Liver (tissue), 9 donors: ENCODE data around the gene CREB3L2. TPM values are rescaled to one million over a fixed set of nuclear protein-coding genes. Genes with fewer than 3 reads are reported as not detected.

Source experiments
- DNase-seq: peaks from one replicate; pipeline ENCODE4 v3.0.0-alpha.2; 2017; ENCODE audit warnings: low spot score
- H3K27ac ChIP-seq, 2 donors: one replicate each; pipeline ENCODE4 v1.7.0; 2013; ENCODE audit warnings: inconsistent platforms in 2 of 2, low read length in 2 of 2, control low read depth in 1 of 2, low read depth in 1 of 2, mild to moderate bottlenecking in 1 of 2
- H3K27me3 ChIP-seq, 4 donors: one replicate each; pipeline versions ENCODE4 v1.6.1 to v1.7.0; 2013; ENCODE audit warnings: low read length in 3 of 4, inconsistent platforms in 1 of 4, mild to moderate bottlenecking in 1 of 4, moderate library complexity in 1 of 4; ENCODE audit not compliant: control insufficient read depth in 4 of 4, insufficient read depth in 4 of 4
- H3K36me3 ChIP-seq, 4 donors: one replicate each; pipeline versions ENCODE4 v1.6.1 to v1.7.0; 2013; ENCODE audit warnings: low read length in 3 of 4, mild to moderate bottlenecking in 3 of 4, low read depth in 1 of 4, moderate library complexity in 1 of 4; ENCODE audit not compliant: control insufficient read depth in 4 of 4, insufficient read depth in 3 of 4
- H3K4me1 ChIP-seq, 4 donors: one replicate each; pipeline versions ENCODE4 v1.6.1 to v1.7.0; 2013; ENCODE audit warnings: low read length in 3 of 4, mild to moderate bottlenecking in 3 of 4, moderate library complexity in 1 of 4; ENCODE audit not compliant: control insufficient read depth in 4 of 4, insufficient read depth in 4 of 4
- H3K4me3 ChIP-seq, 3 donors: one replicate each; pipeline versions ENCODE4 v1.6.1 to v1.7.0; 2013; ENCODE audit warnings: low read length in 3 of 3, control low read depth in 1 of 3, low read depth in 1 of 3, mild to moderate bottlenecking in 1 of 3
- H3K9ac ChIP-seq, 2 donors: one replicate each; pipeline ENCODE4 v1.7.0; 2013; ENCODE audit warnings: low read length in 2 of 2, mild to moderate bottlenecking in 2 of 2, moderate library complexity in 2 of 2, control low read depth in 1 of 2, low read depth in 1 of 2
- H3K9me3 ChIP-seq, 4 donors: one replicate each; pipeline versions ENCODE4 v1.6.1 to v1.7.0; 2013; ENCODE audit warnings: low read length in 3 of 4; ENCODE audit not compliant: control insufficient read depth in 4 of 4
- EGR1 ChIP-seq, 2 donors: IDR thresholded peaks; 2 replicates each; pipeline ENCODE4 v1.6.1; 2016 to 2018; ENCODE audit warnings: antibody characterized with exemption in 2 of 2, low read depth in 2 of 2
- FOXA1 ChIP-seq: IDR thresholded peaks from 2 replicates; pipeline ENCODE4 v1.6.1; 2016; ENCODE audit warnings: antibody characterized with exemption
- FOXA2 ChIP-seq: IDR thresholded peaks from 2 replicates; pipeline ENCODE4 v1.6.1; 2016; ENCODE audit warnings: antibody characterized with exemption
- GABPA ChIP-seq, 2 donors: IDR thresholded peaks in 1 of 2; conservative IDR thresholded peaks in 1 of 2; 2 replicates each; pipeline ENCODE4 v1.6.1; 2016; ENCODE audit warnings: antibody characterized with exemption in 2 of 2, mild to moderate bottlenecking in 1 of 2, moderate library complexity in 1 of 2
- HNF4A ChIP-seq, 2 donors: conservative IDR thresholded peaks; 2 replicates each; pipeline ENCODE4 v1.6.1; 2016; ENCODE audit warnings: antibody characterized with exemption in 2 of 2, mild to moderate bottlenecking in 2 of 2
- HNF4G ChIP-seq: IDR thresholded peaks from 2 replicates; pipeline ENCODE4 v1.6.1; 2016; ENCODE audit warnings: antibody characterized with exemption
- JUND ChIP-seq, 2 donors: IDR thresholded peaks; 2 replicates each; pipeline ENCODE4 v1.6.1; 2016; ENCODE audit warnings: antibody characterized with exemption in 2 of 2
- NR2F2 ChIP-seq: IDR thresholded peaks from 2 replicates; pipeline ENCODE4 v1.6.1; 2016; ENCODE audit warnings: antibody characterized with exemption
- RAD21 ChIP-seq, 2 donors: IDR thresholded peaks; 2 replicates each; pipeline ENCODE4 v1.6.1; 2016; ENCODE audit warnings: antibody characterized with exemption in 2 of 2, mild to moderate bottlenecking in 2 of 2
- RXRA ChIP-seq, 2 donors: IDR thresholded peaks; 2 replicates each; pipeline ENCODE4 v1.6.1; 2017 to 2018; ENCODE audit warnings: antibody characterized with exemption in 2 of 2, mild to moderate bottlenecking in 1 of 2
- SP1 ChIP-seq: IDR thresholded peaks from 2 replicates; pipeline ENCODE4 v1.6.1; 2018; ENCODE audit warnings: antibody characterized with exemption, mild to moderate bottlenecking
- TAF1 ChIP-seq: conservative IDR thresholded peaks from 2 replicates; pipeline ENCODE4 v1.6.1; 2016; ENCODE audit warnings: antibody characterized with exemption, mild to moderate bottlenecking
- YY1 ChIP-seq: IDR thresholded peaks from 2 replicates; pipeline ENCODE4 v1.6.1; 2016; ENCODE audit warnings: antibody characterized with exemption, mild to moderate bottlenecking
- WGBS: extraction: QIAGEN DNeasy Blood & Tissue Kit; methylation state at CpG from one replicate; pipeline ENCODE4 v1.1.7; 2013; 5-methylcytosine and 5-hydroxymethylcytosine counted together
- polyA plus RNA-seq, 2 donors: library from polyadenylated mRNA; stranded (reverse) in 1 of 2; unstranded in 1 of 2; fragments of 200-250 nt in 1 of 2; fragments of >200 nt in 1 of 2; fragmentation: Nextera tagmentation in 1 of 2; extraction: Ambion mirVana in 1 of 2; gene quantifications; one replicate each; pipeline versions ENCODE4 v1.2.1 to v1.2.3, GENCODE V29; 2013 to 2015
- total RNA-seq, 2 donors: library from RNA; depleted of rRNA; stranded (reverse); fragments of >200 nt; gene quantifications; one replicate each; pipeline ENCODE4 v1.2.3, GENCODE V29; 2014
- TF ChIP-seq, protein P1 (sequence below): IDR thresholded peaks from 2 replicates; pipeline ENCODE4 v1.6.1; 2016; ENCODE audit warnings: antibody characterized with exemption
- TF ChIP-seq, protein P2 (sequence below): IDR thresholded peaks from 2 replicates; pipeline ENCODE4 v1.6.1; 2016; ENCODE audit warnings: antibody characterized with exemption
- TF ChIP-seq, protein P3 (sequence below): IDR thresholded peaks from 2 replicates; pipeline ENCODE4 v1.6.1; 2016; ENCODE audit warnings: antibody characterized with exemption
- TF ChIP-seq, protein P4 (sequence below): fragments of 150-350 bp; IDR thresholded peaks from 2 replicates; pipeline ENCODE4 v1.5.1; 2017; ENCODE audit warnings: improper control_type of control experiment, low read depth, low read length; ENCODE audit not compliant: missing input control
- TF ChIP-seq, protein P5 (sequence below): IDR thresholded peaks from 2 replicates; pipeline ENCODE4 v1.6.1; 2016; ENCODE audit warnings: antibody characterized with exemption, mild to moderate bottlenecking
- donor health status: healthy.
- donor health status: healthy.
- donor health status: healthy.
- donor health status: healthy.
- donor health status: healthy.

The CREB3L2 gene
- total and polyA plus RNA-seq, 4 donors, result 6.7 to 16.6 (median 9.9) TPM

DNA sequence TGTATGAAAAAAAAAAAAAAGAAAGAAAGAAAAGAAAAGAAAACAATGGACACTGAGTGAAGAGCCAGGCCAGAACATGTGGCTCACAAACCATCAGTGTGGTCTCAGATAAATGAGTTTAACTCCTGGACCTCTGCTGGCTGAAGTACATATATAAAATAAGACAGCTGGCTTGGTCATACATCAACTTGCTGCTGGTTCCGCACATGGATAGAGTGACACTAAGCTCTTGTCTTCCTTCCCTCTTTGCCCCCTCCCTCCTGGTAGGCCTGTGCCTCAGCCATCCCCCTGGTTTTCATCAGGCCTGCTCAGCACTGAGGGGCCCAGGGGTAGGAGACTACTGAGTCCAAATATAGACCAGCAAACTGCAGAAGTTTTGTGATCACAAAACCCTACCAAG lies 97.1 kb downstream of the CREB3L2 start:
- H3K27me3 ChIP-seq, result no peaks in the 10 kb centered on the region
- H3K36me3 ChIP-seq, result peaks cover 5 to 63% (median 39%) of the 10 kb centered on the region in 4 donors
- DNase-seq, result no peak
- TF ChIP-seq YY1 (no peak), HNF4A (conservative IDR thresholded peaks at IDR 0.05) (no peak), GABPA (IDR thresholded peaks at IDR 0.05 in 1 of 2, conservative IDR thresholded peaks at IDR 0.05 in 1 of 2) (no peak), NR2F2 (no peak), RAD21 (IDR thresholded peaks at IDR 0.05) (no peak), EGR1 (IDR thresholded peaks at IDR 0.05; ENCODE audit: low read depth in 2 of 2) (no peak), FOXA2 (no peak), RXRA (IDR thresholded peaks at IDR 0.05) (no peak), TAF1 (no peak), JUND (IDR thresholded peaks at IDR 0.05) (no peak), SP1 (no peak), HNF4G (no peak), FOXA1 (no peak)
- TF ChIP-seq, protein P1, sequence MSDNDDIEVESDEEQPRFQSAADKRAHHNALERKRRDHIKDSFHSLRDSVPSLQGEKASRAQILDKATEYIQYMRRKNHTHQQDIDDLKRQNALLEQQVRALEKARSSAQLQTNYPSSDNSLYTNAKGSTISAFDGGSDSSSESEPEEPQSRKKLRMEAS, result no peak
- TF ChIP-seq, protein P2, sequence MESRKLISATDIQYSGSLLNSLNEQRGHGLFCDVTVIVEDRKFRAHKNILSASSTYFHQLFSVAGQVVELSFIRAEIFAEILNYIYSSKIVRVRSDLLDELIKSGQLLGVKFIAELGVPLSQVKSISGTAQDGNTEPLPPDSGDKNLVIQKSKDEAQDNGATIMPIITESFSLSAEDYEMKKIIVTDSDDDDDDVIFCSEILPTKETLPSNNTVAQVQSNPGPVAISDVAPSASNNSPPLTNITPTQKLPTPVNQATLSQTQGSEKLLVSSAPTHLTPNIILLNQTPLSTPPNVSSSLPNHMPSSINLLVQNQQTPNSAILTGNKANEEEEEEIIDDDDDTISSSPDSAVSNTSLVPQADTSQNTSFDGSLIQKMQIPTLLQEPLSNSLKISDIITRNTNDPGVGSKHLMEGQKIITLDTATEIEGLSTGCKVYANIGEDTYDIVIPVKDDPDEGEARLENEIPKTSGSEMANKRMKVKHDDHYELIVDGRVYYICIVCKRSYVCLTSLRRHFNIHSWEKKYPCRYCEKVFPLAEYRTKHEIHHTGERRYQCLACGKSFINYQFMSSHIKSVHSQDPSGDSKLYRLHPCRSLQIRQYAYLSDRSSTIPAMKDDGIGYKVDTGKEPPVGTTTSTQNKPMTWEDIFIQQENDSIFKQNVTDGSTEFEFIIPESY, result no peak
- TF ChIP-seq, protein P3, sequence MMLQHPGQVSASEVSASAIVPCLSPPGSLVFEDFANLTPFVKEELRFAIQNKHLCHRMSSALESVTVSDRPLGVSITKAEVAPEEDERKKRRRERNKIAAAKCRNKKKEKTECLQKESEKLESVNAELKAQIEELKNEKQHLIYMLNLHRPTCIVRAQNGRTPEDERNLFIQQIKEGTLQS, result no peak
- TF ChIP-seq, protein P4, sequence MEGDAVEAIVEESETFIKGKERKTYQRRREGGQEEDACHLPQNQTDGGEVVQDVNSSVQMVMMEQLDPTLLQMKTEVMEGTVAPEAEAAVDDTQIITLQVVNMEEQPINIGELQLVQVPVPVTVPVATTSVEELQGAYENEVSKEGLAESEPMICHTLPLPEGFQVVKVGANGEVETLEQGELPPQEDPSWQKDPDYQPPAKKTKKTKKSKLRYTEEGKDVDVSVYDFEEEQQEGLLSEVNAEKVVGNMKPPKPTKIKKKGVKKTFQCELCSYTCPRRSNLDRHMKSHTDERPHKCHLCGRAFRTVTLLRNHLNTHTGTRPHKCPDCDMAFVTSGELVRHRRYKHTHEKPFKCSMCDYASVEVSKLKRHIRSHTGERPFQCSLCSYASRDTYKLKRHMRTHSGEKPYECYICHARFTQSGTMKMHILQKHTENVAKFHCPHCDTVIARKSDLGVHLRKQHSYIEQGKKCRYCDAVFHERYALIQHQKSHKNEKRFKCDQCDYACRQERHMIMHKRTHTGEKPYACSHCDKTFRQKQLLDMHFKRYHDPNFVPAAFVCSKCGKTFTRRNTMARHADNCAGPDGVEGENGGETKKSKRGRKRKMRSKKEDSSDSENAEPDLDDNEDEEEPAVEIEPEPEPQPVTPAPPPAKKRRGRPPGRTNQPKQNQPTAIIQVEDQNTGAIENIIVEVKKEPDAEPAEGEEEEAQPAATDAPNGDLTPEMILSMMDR, result no peak
- TF ChIP-seq, protein P5, sequence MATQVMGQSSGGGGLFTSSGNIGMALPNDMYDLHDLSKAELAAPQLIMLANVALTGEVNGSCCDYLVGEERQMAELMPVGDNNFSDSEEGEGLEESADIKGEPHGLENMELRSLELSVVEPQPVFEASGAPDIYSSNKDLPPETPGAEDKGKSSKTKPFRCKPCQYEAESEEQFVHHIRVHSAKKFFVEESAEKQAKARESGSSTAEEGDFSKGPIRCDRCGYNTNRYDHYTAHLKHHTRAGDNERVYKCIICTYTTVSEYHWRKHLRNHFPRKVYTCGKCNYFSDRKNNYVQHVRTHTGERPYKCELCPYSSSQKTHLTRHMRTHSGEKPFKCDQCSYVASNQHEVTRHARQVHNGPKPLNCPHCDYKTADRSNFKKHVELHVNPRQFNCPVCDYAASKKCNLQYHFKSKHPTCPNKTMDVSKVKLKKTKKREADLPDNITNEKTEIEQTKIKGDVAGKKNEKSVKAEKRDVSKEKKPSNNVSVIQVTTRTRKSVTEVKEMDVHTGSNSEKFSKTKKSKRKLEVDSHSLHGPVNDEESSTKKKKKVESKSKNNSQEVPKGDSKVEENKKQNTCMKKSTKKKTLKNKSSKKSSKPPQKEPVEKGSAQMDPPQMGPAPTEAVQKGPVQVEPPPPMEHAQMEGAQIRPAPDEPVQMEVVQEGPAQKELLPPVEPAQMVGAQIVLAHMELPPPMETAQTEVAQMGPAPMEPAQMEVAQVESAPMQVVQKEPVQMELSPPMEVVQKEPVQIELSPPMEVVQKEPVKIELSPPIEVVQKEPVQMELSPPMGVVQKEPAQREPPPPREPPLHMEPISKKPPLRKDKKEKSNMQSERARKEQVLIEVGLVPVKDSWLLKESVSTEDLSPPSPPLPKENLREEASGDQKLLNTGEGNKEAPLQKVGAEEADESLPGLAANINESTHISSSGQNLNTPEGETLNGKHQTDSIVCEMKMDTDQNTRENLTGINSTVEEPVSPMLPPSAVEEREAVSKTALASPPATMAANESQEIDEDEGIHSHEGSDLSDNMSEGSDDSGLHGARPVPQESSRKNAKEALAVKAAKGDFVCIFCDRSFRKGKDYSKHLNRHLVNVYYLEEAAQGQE, result no peak
- H3K4me3 ChIP-seq, result no peak overlapping the region
- no peak overlapping the region for H3K27ac ChIP-seq
- H3K9ac ChIP-seq, result no peak overlapping the region
- 81% methylated on average over 1 of the region's 1 CpG for WGBS
- no peaks in the 10 kb centered on the region for H3K9me3 ChIP-seq
- H3K4me1 ChIP-seq, result peaks cover 0 to 6% (median 0%) of the 10 kb centered on the region in 4 donors
